Stimulated activated CD4-positive, alpha-beta T cell treated with anti-CD3 and anti-CD28 coated beads, TNF-alpha, amount 100 ng/mL, for 24 hours (primary cell): ENCODE measurements around the gene MEF2C.
"Not testable (repeated sequence)": the region's sequence is repeated elsewhere in the genome, so short reads cannot be mapped to it uniquely, and the experiment has no call there.

ENCODE experiments used
- DNase-seq, 3 experiments: peaks; one replicate each; pipeline ENCODE4 v3.0.0-alpha.2; 2020; ENCODE audit warnings: low read depth in 3 of 3

The MEF2C gene

GRCh38 chr5:88883059-88883835, at the start of gene MEF2C:
MEF2C (minus strand) TSS chr5:88883184; CDS start chr5:88823788, 59,396 bp downstream.
- DNase-seq: no peak

- no peak for DNase-seq
These were observed 49.6 kb upstream of the MEF2C start for GRCh38 chr5:88932541-88932940.

- DNase-seq: no peak
These were observed 47.4 kb upstream of the MEF2C start for GRCh38 chr5:88930335-88930734.

GRCh38 chr5:88929385-88929784, 46.4 kb upstream of the MEF2C start:
- DNase-seq: no peak

GRCh38 chr5:88926774-88927173, 43.8 kb upstream of the MEF2C start:
- no peak for DNase-seq

- DNase-seq: no peak
These were observed 42.9 kb upstream of the MEF2C start for GRCh38 chr5:88925692-88926490.

GRCh38 chr5:88924330-88924657, 41.3 kb upstream of the MEF2C start:
- no peak for DNase-seq

GRCh38 chr5:88923623-88924329, 40.8 kb upstream of the MEF2C start:
- DNase-seq: no peak

GRCh38 chr5:88912743-88913142, 29.8 kb upstream of the MEF2C start:
- not testable (repeated sequence) for DNase-seq

- DNase-seq: not testable (repeated sequence)
These were observed 28.1 kb upstream of the MEF2C start for GRCh38 chr5:88911059-88911572.

GRCh38 chr5:88904478-88904877, 21.5 kb upstream of the MEF2C start:
- DNase-seq: not testable (repeated sequence)

GRCh38 chr5:88903966-88904365, 21.0 kb upstream of the MEF2C start:
- not testable (repeated sequence) for DNase-seq

GRCh38 chr5:88901077-88901476, 18.1 kb upstream of the MEF2C start:
- DNase-seq: not testable (repeated sequence)

- DNase-seq: no peak
These were observed 16.2 kb upstream of the MEF2C start for GRCh38 chr5:88899096-88899737.

GRCh38 chr5:88897748-88898147, 14.8 kb upstream of the MEF2C start:
- no peak for DNase-seq

- DNase-seq: no peak
These were observed 12.9 kb upstream of the MEF2C start for GRCh38 chr5:88895681-88896501.

- DNase-seq: no peak
These were observed 9.7 kb upstream of the MEF2C start for GRCh38 chr5:88892669-88893068.

- no peak for DNase-seq
These were observed 7.2 kb upstream of the MEF2C start for GRCh38 chr5:88890070-88890781.

GRCh38 chr5:88889189-88890069, 6.4 kb upstream of the MEF2C start:
- no peak for DNase-seq
